ENCODE measurements around the gene DPM2.

The DPM2 gene

DNA sequence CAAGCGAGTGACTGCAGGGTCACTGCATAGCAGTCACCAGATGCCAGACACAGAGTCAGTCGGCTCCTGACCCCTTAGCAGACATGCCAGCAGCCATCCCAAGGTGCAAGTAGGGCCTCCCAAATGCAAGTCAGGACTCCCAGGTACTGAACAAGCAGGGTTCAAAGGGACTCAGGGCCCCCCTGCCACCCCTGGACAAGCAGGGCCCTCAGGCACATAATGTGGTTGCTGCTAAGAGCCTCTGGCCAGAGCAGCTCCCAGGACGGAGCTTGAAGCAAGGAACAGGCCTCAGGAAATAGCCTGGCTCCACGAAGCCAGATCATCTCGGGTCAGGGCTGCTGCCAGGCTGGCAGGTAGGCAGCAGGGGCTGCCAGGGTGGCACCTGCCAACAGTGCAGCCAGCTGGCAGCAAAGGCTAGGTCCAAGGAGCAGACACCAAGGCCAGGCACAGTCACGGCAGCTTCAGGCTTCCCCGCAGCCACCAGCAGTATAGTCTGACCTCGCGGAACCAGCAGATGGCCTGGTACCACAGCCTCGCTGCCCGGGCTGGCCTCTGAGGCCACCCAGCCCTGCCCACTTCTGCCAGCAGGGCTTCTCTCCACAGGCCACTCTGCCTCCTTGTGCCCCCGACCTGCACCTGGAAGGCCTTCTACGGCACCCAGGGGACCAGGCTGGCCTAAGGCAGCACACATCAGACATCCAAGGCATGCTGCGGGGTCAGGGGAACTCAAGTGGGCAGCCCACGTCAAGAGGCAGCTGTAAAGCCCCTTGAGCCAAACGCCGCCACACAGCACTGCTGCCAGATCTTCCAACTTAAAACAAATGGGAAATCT, 35.7 kb upstream of the DPM2 start:
- H3K9me3 ChIP-seq (ENCODE audit: control insufficient read depth in 2 of 2, low read length in 2 of 2): no peaks in the 10 kb centered on the region
- H3K36me3 ChIP-seq (ENCODE audit: control insufficient read depth in 2 of 2, insufficient read depth in 2 of 2, low read length in 2 of 2): peaks cover 0 to 8% of the 10 kb centered on the region in 2 donors
- peak overlapping the region in 1 of 2 donors; percentile 26 for H3K4me3 ChIP-seq (ENCODE audit: low read length in 2 of 2)
- H3K27ac ChIP-seq (ENCODE audit: low read depth in 2 of 2, low read length in 2 of 2): peak overlapping the region; percentile 10 to 90
- H3K4me1 ChIP-seq (ENCODE audit: control insufficient read depth in 2 of 2, insufficient read depth in 2 of 2, low read length in 2 of 2): peaks cover 95 to 96% of the 10 kb centered on the region in 2 donors
- peak overlapping the region; percentile 47 to 67 for H3K9ac ChIP-seq (ENCODE audit: low read depth in 1 of 2, low read length in 2 of 2)
- H3K27me3 ChIP-seq (ENCODE audit: control insufficient read depth in 2 of 2, insufficient read depth in 2 of 2, low read length in 2 of 2): no peaks in the 10 kb centered on the region

GRCh38 chr9:127972236-127972871, 34.7 kb upstream of the DPM2 start:
- Histone ChIP-seq H3K27me3 (ENCODE audit: control insufficient read depth in 2 of 2, insufficient read depth in 2 of 2, low read length in 2 of 2) (no peaks in the 10 kb centered on the region), H3K27ac (ENCODE audit: low read depth in 2 of 2, low read length in 2 of 2) (peak overlapping the region; percentile 35 to 90), H3K9me3 (ENCODE audit: control insufficient read depth in 2 of 2, low read length in 2 of 2) (no peaks in the 10 kb centered on the region), H3K4me3 (ENCODE audit: low read length in 2 of 2) (peak overlapping the region in 1 of 2 donors; percentile 26), H3K36me3 (ENCODE audit: control insufficient read depth in 2 of 2, insufficient read depth in 2 of 2, low read length in 2 of 2) (peaks cover 0 to 8% of the 10 kb centered on the region in 2 donors), H3K9ac (ENCODE audit: low read depth in 1 of 2, low read length in 2 of 2) (peak overlapping the region; percentile 28 to 67), H3K4me1 (ENCODE audit: control insufficient read depth in 2 of 2, insufficient read depth in 2 of 2, low read length in 2 of 2) (peaks cover 93 to 95% of the 10 kb centered on the region in 2 donors)

DNA sequence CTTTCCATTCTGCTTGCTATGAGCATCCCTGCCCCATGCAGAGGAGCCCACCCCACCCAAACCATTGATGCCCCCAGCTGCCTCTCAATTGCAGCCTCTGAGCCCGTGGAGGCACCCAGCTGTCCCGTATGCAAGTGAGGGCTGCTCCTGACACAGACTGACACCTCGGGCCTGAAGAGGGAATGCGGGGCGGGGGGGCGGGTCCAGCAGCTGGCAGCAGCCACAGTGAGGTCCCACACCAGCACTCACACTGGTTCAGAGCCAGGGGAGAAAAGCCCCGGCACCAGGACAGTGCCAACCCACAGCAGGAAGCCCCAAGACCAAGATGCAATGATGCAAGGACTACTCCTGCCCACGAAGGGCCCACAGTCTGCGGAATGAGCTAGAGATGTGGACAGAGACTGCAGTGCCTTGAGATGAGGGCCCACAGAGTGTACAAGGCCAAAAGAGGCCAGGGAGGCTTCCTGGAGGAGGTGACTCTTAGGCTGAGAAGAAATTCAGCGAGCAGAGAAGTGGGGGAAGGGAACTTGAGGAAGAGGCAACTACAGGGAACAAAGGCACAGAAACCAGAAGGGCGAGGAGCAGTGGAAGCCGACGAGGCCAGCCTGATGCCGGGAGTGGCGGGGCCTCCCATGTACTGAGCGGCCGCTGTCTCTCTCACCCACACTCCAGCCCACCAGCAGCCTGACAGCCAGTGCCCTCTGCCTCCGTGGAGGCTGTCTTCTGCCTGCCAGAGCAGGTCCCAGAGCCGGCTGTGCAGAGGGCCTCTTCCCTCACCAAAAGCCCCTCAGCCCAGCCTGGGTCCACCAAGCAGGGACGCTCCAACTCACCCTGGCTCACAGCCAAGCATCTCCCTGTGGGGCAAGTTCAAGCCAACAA, 33.9 kb upstream of the DPM2 start:
- no peaks in the 10 kb centered on the region for H3K27me3 ChIP-seq (ENCODE audit: control insufficient read depth in 2 of 2, insufficient read depth in 2 of 2, low read length in 2 of 2)
- H3K36me3 ChIP-seq (ENCODE audit: control insufficient read depth in 2 of 2, insufficient read depth in 2 of 2, low read length in 2 of 2): peaks cover 0 to 8% of the 10 kb centered on the region in 2 donors
- H3K27ac ChIP-seq (ENCODE audit: low read depth in 2 of 2, low read length in 2 of 2): peak overlapping the region; percentile 52 to 95
- peak overlapping the region; percentile 9 to 56 for H3K9ac ChIP-seq (ENCODE audit: low read depth in 1 of 2, low read length in 2 of 2)
- peaks cover 94 to 95% of the 10 kb centered on the region in 2 donors for H3K4me1 ChIP-seq (ENCODE audit: control insufficient read depth in 2 of 2, insufficient read depth in 2 of 2, low read length in 2 of 2)
- no peaks in the 10 kb centered on the region for H3K9me3 ChIP-seq (ENCODE audit: control insufficient read depth in 2 of 2, low read length in 2 of 2)
- H3K4me3 ChIP-seq (ENCODE audit: low read length in 2 of 2): peak overlapping the region in 1 of 2 donors; percentile 42

DNA sequence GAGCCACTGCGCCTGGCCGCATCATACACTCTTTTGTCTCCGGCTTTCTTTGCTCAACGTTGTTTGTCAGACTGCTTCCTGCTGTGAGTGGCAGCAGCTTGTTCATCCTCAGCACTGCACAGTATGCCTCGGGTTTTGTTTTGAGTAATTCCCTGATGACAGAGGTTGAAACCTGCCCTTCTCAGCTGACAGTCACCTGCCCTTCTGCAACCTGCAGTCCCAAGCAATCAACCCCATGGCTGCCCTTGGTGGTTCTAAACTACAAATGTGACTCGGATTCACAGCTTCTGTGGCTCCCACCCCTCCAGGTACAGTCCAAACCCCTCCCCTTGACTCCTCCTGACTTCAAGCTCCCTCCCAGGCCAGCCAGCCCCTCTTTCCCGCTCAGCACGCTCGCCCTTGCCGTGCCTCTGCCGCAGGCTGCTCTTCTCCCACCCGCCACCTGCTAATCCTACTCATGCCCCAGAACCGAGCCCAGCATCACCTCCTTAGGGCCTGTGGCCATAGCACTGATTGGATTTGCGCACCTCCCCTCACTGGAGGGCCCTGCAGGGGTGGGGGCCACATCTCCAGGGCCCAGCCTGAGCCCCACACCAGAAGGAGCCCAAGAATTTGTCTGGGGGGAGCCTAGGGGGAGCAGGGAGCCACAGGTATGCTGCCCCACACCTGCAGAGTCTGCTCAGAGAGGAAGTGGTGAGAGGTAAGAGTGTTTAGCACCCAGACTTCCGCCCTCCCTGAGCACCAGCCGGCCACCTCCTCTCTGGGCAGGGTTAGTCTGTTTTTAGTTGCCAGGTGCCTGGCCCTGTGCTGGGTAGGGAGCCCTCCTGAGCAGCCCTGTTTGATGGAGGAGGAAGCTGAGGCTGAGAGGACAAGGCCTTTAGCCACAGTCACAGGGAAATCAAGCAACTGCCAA, 33.0 kb upstream of the DPM2 start:
- no peaks in the 10 kb centered on the region for H3K27me3 ChIP-seq (ENCODE audit: control insufficient read depth in 2 of 2, insufficient read depth in 2 of 2, low read length in 2 of 2)
- H3K27ac ChIP-seq (ENCODE audit: low read depth in 2 of 2, low read length in 2 of 2): peak overlapping the region; percentile 52 to 95
- H3K9ac ChIP-seq (ENCODE audit: low read depth in 1 of 2, low read length in 2 of 2): peak overlapping the region; percentile 9 to 56
- peak overlapping the region in 1 of 2 donors; percentile 42 for H3K4me3 ChIP-seq (ENCODE audit: low read length in 2 of 2)
- peaks cover 93 to 95% of the 10 kb centered on the region in 2 donors for H3K4me1 ChIP-seq (ENCODE audit: control insufficient read depth in 2 of 2, insufficient read depth in 2 of 2, low read length in 2 of 2)
- no peaks in the 10 kb centered on the region for H3K9me3 ChIP-seq (ENCODE audit: control insufficient read depth in 2 of 2, low read length in 2 of 2)
- peaks cover 0 to 3% of the 10 kb centered on the region in 2 donors for H3K36me3 ChIP-seq (ENCODE audit: control insufficient read depth in 2 of 2, insufficient read depth in 2 of 2, low read length in 2 of 2)

- Histone ChIP-seq H3K4me1 (ENCODE audit: control insufficient read depth in 2 of 2, insufficient read depth in 2 of 2, low read length in 2 of 2) (peaks cover 88 to 94% of the 10 kb centered on the region in 2 donors), H3K36me3 (ENCODE audit: control insufficient read depth in 2 of 2, insufficient read depth in 2 of 2, low read length in 2 of 2) (peaks cover 0 to 4% of the 10 kb centered on the region in 2 donors), H3K27me3 (ENCODE audit: control insufficient read depth in 2 of 2, insufficient read depth in 2 of 2, low read length in 2 of 2) (no peaks in the 10 kb centered on the region), H3K9me3 (ENCODE audit: control insufficient read depth in 2 of 2, low read length in 2 of 2) (no peaks in the 10 kb centered on the region), H3K27ac (ENCODE audit: low read depth in 2 of 2, low read length in 2 of 2) (peak overlapping the region; percentile 84 to 95), H3K9ac (ENCODE audit: low read depth in 1 of 2, low read length in 2 of 2) (peak overlapping the region; percentile 30 to 32), H3K4me3 (ENCODE audit: low read length in 2 of 2) (peak overlapping the region in 1 of 2 donors; percentile 5)
Observed at GRCh38 chr9:127968700-127969383, 31.2 kb upstream of the DPM2 start.

- H3K9ac ChIP-seq (ENCODE audit: low read depth in 1 of 2, low read length in 2 of 2): peak overlapping the region in 1 of 2 donors; percentile 39
- peak overlapping the region; percentile 95 to 96 for H3K27ac ChIP-seq (ENCODE audit: low read depth in 2 of 2, low read length in 2 of 2)
- H3K4me3 ChIP-seq (ENCODE audit: low read length in 2 of 2): no peak overlapping the region
- H3K36me3 ChIP-seq (ENCODE audit: control insufficient read depth in 2 of 2, insufficient read depth in 2 of 2, low read length in 2 of 2): peaks cover 0 to 4% of the 10 kb centered on the region in 2 donors
- no peaks in the 10 kb centered on the region for H3K9me3 ChIP-seq (ENCODE audit: control insufficient read depth in 2 of 2, low read length in 2 of 2)
- H3K4me1 ChIP-seq (ENCODE audit: control insufficient read depth in 2 of 2, insufficient read depth in 2 of 2, low read length in 2 of 2): peaks cover 88 to 94% of the 10 kb centered on the region in 2 donors
- no peaks in the 10 kb centered on the region for H3K27me3 ChIP-seq (ENCODE audit: control insufficient read depth in 2 of 2, insufficient read depth in 2 of 2, low read length in 2 of 2)
Observed at GRCh38 chr9:127968042-127968441, 30.4 kb upstream of the DPM2 start.

GRCh38 chr9:127967151-127967809, 29.6 kb upstream of the DPM2 start:
- Histone ChIP-seq H3K27me3 (ENCODE audit: control insufficient read depth in 2 of 2, insufficient read depth in 2 of 2, low read length in 2 of 2) (no peaks in the 10 kb centered on the region), H3K36me3 (ENCODE audit: control insufficient read depth in 2 of 2, insufficient read depth in 2 of 2, low read length in 2 of 2) (peaks cover 0 to 4% of the 10 kb centered on the region in 2 donors), H3K4me3 (ENCODE audit: low read length in 2 of 2) (no peak overlapping the region), H3K4me1 (ENCODE audit: control insufficient read depth in 2 of 2, insufficient read depth in 2 of 2, low read length in 2 of 2) (peaks cover 85 to 88% of the 10 kb centered on the region in 2 donors), H3K9me3 (ENCODE audit: control insufficient read depth in 2 of 2, low read length in 2 of 2) (no peaks in the 10 kb centered on the region), H3K9ac (ENCODE audit: low read depth in 1 of 2, low read length in 2 of 2) (peak overlapping the region in 1 of 2 donors; percentile 39), H3K27ac (ENCODE audit: low read depth in 2 of 2, low read length in 2 of 2) (peak overlapping the region; percentile 95 to 96)

DNA sequence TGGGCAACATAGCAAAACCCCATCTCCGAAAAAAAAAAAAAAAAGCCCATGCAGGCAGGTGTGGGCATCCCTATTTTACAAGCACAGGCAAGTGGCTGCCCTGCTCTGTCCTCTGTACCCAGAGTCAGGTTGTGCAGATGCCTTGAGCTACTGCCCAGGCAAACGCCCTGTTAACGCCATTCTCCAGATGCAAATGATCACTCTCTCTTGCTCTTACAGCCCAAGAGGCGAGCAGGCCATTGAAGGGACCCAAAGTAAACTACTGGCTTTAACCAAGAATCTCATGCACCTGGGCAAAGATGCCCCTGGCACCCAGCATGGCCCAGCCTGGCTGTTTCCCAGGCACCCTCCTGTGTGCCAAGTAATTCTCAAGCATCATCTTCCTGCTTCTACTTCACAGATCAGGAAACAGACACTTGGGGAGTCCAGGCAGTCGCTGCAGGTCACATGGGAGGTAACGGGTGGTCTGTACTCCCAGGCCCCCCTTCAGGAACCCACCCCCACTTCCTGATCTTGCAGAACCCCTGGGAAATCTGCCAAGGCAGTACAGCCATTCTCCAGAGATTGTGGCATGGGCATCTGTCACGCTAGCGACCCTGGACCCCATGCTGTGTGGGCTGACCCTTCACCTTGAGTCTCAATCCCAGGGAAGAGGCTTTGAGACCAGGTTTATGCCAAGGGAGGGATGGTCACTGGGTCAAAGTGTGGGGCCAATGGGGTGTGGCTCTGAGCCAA, 28.9 kb upstream of the DPM2 start:
- no peaks in the 10 kb centered on the region for H3K9me3 ChIP-seq (ENCODE audit: control insufficient read depth in 2 of 2, low read length in 2 of 2)
- no peak overlapping the region for H3K4me3 ChIP-seq (ENCODE audit: low read length in 2 of 2)
- peak overlapping the region; percentile 95 to 96 for H3K27ac ChIP-seq (ENCODE audit: low read depth in 2 of 2, low read length in 2 of 2)
- peaks cover 79 to 81% of the 10 kb centered on the region in 2 donors for H3K4me1 ChIP-seq (ENCODE audit: control insufficient read depth in 2 of 2, insufficient read depth in 2 of 2, low read length in 2 of 2)
- peak overlapping the region; percentile 5 to 67 for H3K9ac ChIP-seq (ENCODE audit: low read depth in 1 of 2, low read length in 2 of 2)
- peaks cover 0 to 4% of the 10 kb centered on the region in 2 donors for H3K36me3 ChIP-seq (ENCODE audit: control insufficient read depth in 2 of 2, insufficient read depth in 2 of 2, low read length in 2 of 2)
- H3K27me3 ChIP-seq (ENCODE audit: control insufficient read depth in 2 of 2, insufficient read depth in 2 of 2, low read length in 2 of 2): no peaks in the 10 kb centered on the region
